GM12873 (cell line): ENCODE results near the gene CBLIF.
A peak's percentile ranks its signal among the peaks of the same experiment; 100 is the strongest.

ENCODE experiments used
- CTCF ChIP-seq: IDR thresholded peaks from 2 replicates; pipeline ENCODE4 v1.5.1; 2012; ENCODE audit warnings: low read depth, mild to moderate bottlenecking, moderate library complexity, low read length, control low read depth; ENCODE audit not compliant: insufficient read depth; ENCODE audit errors: missing control alignments

Gene CBLIF

GRCh38 chr11:59842316-59842715 lies 3.0 kb downstream of the CBLIF start:
- TF ChIP-seq CTCF, result no peak

- no peak for TF ChIP-seq CTCF
Measured at GRCh38 chr11:59841514-59841913, 3.8 kb downstream of the CBLIF start.

- no peak for TF ChIP-seq CTCF
Measured at GRCh38 chr11:59839615-59840014, 5.7 kb downstream of the CBLIF start.

- no peak for TF ChIP-seq CTCF
Measured at GRCh38 chr11:59833602-59834001, 11.7 kb downstream of the CBLIF start.

GRCh38 chr11:59829358-59829757 lies 15.9 kb downstream of the CBLIF start:
- no peak for TF ChIP-seq CTCF

GRCh38 chr11:59822989-59823566 lies 22.2 kb downstream of the CBLIF start:
- TF ChIP-seq CTCF, result peak; percentile 58

GRCh38 chr11:59818572-59818971 lies 26.7 kb downstream of the CBLIF start:
- TF ChIP-seq CTCF, result no peak
